ENCODE results near the gene HSD17B8. TPM values are rescaled to one million over a fixed set of nuclear protein-coding genes. Genes with fewer than 3 reads are reported as not detected.

The HSD17B8 gene
- total RNA-seq, 2 experiments from 2014 or later = 11.6 to 18.8 TPM

DNA sequence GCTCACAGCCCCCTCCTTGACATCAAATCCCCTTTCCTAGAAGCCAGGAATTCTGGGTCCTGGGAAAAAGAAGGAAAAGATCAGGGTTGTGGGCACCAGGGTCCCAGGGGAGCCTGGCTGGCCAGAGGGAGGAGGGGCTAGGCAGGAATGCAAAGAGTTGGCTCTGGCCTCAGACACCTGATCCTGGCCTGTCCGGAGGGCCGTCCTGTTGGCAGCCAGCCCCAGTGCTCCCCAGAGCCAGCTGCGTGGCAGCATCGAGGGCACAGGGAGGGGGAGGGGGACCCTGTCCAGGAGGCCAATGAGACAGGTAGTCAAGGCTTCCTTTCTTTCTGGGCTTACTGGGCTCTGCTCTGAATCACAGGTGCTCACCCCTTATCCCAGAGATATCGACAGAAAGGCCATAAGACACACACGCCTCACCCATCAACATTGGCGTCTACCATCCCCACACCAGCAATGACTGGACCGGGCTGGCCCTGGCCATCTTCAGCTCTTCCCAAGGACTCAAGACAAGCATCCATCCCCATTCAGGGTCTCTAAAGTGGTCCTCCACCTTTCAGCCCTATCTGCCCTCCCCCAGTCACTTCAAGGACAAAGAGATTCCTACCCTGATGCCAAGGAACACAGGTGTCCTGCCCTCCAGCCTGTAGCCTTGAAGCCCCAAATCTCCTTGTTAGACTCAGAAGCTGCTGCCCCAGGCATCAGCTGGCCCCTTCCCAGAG lies 12.9 kb upstream of the HSD17B8 start:
- ChIA-PET CTCF (ENCODE audit: unreplicated experiment) (no interaction called here), POLR2A (no interaction called here)
- intact Hi-C loops (cut with micrococcal nuclease; ENCODE audit: unreplicated experiment) = no loop called here
- Histone ChIP-seq H2AFZ (ENCODE audit: low read length) (no peak overlapping the region), H3K36me3 (ENCODE audit: insufficient read depth, low read length) (peaks cover 32% of the 10 kb centered on the region), H3K79me2 (ENCODE audit: insufficient read depth, low read depth, low read length) (no peaks in the 10 kb centered on the region), H3K4me2 (ENCODE audit: low read length) (no peak overlapping the region), H4K20me1 (ENCODE audit: insufficient read depth, low read length) (no peaks in the 10 kb centered on the region), H3K9me2 (ENCODE audit: insufficient read depth, low read length) (no peaks in the 10 kb centered on the region), H3K27ac (ENCODE audit: low read depth, low read length, poor library complexity, severe bottlenecking) (no peak overlapping the region), H3K4me3 (ENCODE audit: low read depth, low read length, poor library complexity, severe bottlenecking) (no peak overlapping the region), H3K9me3 (ENCODE audit: low read length) (no peaks in the 10 kb centered on the region), H3K4me1 (ENCODE audit: insufficient read depth, low read length, poor library complexity, severe bottlenecking) (no peaks in the 10 kb centered on the region)
- DNase-seq (ENCODE audit: low spot score) = no peak
- no peak for TF ChIP-seq EZH2phosphoT487 (IDR thresholded peaks at IDR 0.05; ENCODE audit: borderline replicate concordance, low read depth, low read length)
- TF ChIP-seq, protein P1, sequence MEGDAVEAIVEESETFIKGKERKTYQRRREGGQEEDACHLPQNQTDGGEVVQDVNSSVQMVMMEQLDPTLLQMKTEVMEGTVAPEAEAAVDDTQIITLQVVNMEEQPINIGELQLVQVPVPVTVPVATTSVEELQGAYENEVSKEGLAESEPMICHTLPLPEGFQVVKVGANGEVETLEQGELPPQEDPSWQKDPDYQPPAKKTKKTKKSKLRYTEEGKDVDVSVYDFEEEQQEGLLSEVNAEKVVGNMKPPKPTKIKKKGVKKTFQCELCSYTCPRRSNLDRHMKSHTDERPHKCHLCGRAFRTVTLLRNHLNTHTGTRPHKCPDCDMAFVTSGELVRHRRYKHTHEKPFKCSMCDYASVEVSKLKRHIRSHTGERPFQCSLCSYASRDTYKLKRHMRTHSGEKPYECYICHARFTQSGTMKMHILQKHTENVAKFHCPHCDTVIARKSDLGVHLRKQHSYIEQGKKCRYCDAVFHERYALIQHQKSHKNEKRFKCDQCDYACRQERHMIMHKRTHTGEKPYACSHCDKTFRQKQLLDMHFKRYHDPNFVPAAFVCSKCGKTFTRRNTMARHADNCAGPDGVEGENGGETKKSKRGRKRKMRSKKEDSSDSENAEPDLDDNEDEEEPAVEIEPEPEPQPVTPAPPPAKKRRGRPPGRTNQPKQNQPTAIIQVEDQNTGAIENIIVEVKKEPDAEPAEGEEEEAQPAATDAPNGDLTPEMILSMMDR (conservative IDR thresholded peaks at IDR 0.05; ENCODE audit: low read length) = no peak
- BruUV-seq (replicated peaks) = no TSS peak

DNA sequence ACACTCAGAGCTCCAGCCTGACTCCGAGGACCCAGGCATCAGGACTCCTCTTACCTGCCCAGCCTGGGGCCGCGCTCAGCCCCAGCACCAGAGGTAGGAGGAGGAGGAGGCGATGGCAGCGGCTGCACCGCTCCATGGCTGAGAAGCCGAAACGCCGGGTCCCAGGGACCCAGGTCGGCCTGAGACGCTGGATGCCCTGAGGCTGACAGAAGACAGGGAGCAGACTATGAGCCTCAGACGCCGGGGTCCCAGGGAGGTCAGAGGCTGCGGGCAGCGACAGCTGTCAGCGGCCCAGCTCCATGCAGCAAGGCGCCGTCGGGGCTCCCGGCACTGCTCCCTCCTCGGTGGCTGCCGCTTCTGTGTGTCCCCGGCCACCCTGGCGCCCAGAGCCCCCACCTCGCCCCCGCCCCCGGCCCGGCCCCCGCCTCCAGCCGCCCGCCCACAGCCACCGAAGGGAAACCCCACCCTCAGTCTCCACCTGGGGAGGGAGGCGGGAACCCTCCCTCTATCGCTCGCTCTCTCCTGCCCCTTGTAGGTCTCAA lies 12.3 kb upstream of the HSD17B8 start, which contains the start of gene COL11A2:
TSS of gene COL11A2 (minus strand) at position 363 of the 542 bp plus-strand sequence. CDS start at position 136, 227 bp downstream.
- intact Hi-C loops (cut with micrococcal nuclease; ENCODE audit: unreplicated experiment) = no loop called here
- no peak for DNase-seq (ENCODE audit: low spot score)
- Histone ChIP-seq H3K9me3 (ENCODE audit: low read length) (no peaks in the 10 kb centered on the region), H3K36me3 (ENCODE audit: insufficient read depth, low read length) (peaks cover 38% of the 10 kb centered on the region), H3K9me2 (ENCODE audit: insufficient read depth, low read length) (no peaks in the 10 kb centered on the region), H3K79me2 (ENCODE audit: insufficient read depth, low read depth, low read length) (no peaks in the 10 kb centered on the region), H3K4me1 (ENCODE audit: insufficient read depth, low read length, poor library complexity, severe bottlenecking) (peaks cover under 1% of the 10 kb centered on the region), H4K20me1 (ENCODE audit: insufficient read depth, low read length) (no peaks in the 10 kb centered on the region; the same call in 1 of the 2 replicates), H3K4me2 (ENCODE audit: low read length) (no peak within 1 kb of the TSS), H3K27ac (ENCODE audit: low read depth, low read length, poor library complexity, severe bottlenecking) (no peak within 1 kb of the TSS), H2AFZ (ENCODE audit: low read length) (no peak within 1 kb of the TSS), H3K4me3 (ENCODE audit: low read depth, low read length, poor library complexity, severe bottlenecking) (no peak within 1 kb of the TSS)
- CTCF ChIA-PET (ENCODE audit: unreplicated experiment) = no interaction called here
- no TSS peak for BruUV-seq (replicated peaks)
- POLR2A ChIA-PET = no interaction called here
- TF ChIP-seq, protein P1 (conservative IDR thresholded peaks at IDR 0.05; ENCODE audit: low read length) = no peak

Data from OCI-LY7 (cell line).